ENCODE data around the gene MYRIP.

- TF ChIP-seq CTCF (IDR thresholded peaks at IDR 0.05; ENCODE audit: low read depth, low read length) (no peak), EZH2phosphoT487 (IDR thresholded peaks at IDR 0.05; ENCODE audit: low read depth) (no peak)
Measured at GRCh38 chr3:40128166-40128565, 318.8 kb downstream of the MYRIP start.

All from OCI-LY3 (cell line).